Measurements from ENCODE around the gene SCNN1B. TPM values are rescaled to one million over a fixed set of nuclear protein-coding genes. Genes with fewer than 3 reads are reported as not detected.

The SCNN1B gene
- total RNA-seq, 1 donor from 2014 or later: 0.34 TPM

GRCh38 chr16:23414731-23415130 is 112.6 kb downstream of the SCNN1B start:
- H3K27me3 Mint-ChIP-seq (ENCODE audit: unreplicated experiment): peaks cover 8% of the 10 kb centered on the region
- H3K4me3 Mint-ChIP-seq (ENCODE audit: unreplicated experiment): no peak overlapping the region
- H3K9me3 Mint-ChIP-seq (ENCODE audit: unreplicated experiment): peaks cover 13% of the 10 kb centered on the region
- no peak for TF ChIP-seq CTCF (IDR thresholded peaks at IDR 0.05; ENCODE audit: partially characterized antibody, unreplicated experiment)
- H3K36me3 Mint-ChIP-seq (ENCODE audit: unreplicated experiment): no peaks in the 10 kb centered on the region
- no peak for DNase-seq
- peaks cover 17% of the 10 kb centered on the region for H3K4me1 Mint-ChIP-seq (ENCODE audit: low read depth, unreplicated experiment)
- H3K27ac Mint-ChIP-seq (ENCODE audit: unreplicated experiment): no peak overlapping the region

- DNase-seq: peak; percentile 73
- peaks cover 8% of the 10 kb centered on the region for H3K27me3 Mint-ChIP-seq (ENCODE audit: unreplicated experiment)
- H3K4me1 Mint-ChIP-seq (ENCODE audit: low read depth, unreplicated experiment): peaks cover 18% of the 10 kb centered on the region
- H3K27ac Mint-ChIP-seq (ENCODE audit: unreplicated experiment): peak overlapping the region; percentile 94
- H3K36me3 Mint-ChIP-seq (ENCODE audit: unreplicated experiment): no peaks in the 10 kb centered on the region
- no peak overlapping the region for H3K4me3 Mint-ChIP-seq (ENCODE audit: unreplicated experiment)
- H3K9me3 Mint-ChIP-seq (ENCODE audit: unreplicated experiment): peaks cover 12% of the 10 kb centered on the region
- TF ChIP-seq CTCF (IDR thresholded peaks at IDR 0.05; ENCODE audit: partially characterized antibody, unreplicated experiment): no peak
Observed at GRCh38 chr16:23416816-23417215, 114.7 kb downstream of the SCNN1B start.

GRCh38 chr16:23420011-23420410 is 117.9 kb downstream of the SCNN1B start:
- Mint-ChIP-seq H3K4me3 (ENCODE audit: unreplicated experiment) (no peak overlapping the region), H3K27me3 (ENCODE audit: unreplicated experiment) (peaks cover 8% of the 10 kb centered on the region), H3K27ac (ENCODE audit: unreplicated experiment) (peak overlapping the region; percentile 44), H3K36me3 (ENCODE audit: unreplicated experiment) (no peaks in the 10 kb centered on the region), H3K9me3 (ENCODE audit: unreplicated experiment) (peaks cover 12% of the 10 kb centered on the region), H3K4me1 (ENCODE audit: low read depth, unreplicated experiment) (peaks cover 18% of the 10 kb centered on the region)
- no peak for TF ChIP-seq CTCF (IDR thresholded peaks at IDR 0.05; ENCODE audit: partially characterized antibody, unreplicated experiment)
- DNase-seq: no peak

DNA sequence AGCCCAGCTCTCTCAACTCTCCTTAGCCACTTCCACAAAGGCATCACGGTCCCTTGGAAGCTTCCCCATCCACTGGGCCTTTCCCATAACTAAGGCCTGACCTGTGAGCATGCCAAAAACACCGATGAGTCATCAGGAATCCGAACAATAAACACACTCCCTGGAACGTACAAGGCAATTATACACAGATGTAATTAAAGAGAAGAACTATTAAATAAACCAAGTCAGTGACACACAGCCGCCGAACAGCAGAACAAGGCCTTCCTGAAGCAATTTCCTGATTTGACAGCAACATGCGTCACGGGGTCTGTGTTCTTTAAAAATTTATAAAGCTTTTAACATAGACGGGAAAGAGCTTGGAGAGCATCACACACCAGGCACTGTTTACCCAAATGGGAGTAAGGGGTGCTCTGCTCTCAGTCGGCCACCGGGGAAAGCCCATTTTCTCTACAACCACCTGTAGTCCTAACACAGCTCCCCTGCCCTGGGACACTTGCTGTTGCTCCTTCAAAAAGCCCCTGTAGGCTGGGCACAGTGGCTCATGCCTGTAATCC is 121.5 kb downstream of the SCNN1B start:
- Mint-ChIP-seq H3K36me3 (ENCODE audit: unreplicated experiment) (no peaks in the 10 kb centered on the region), H3K27ac (ENCODE audit: unreplicated experiment) (no peak overlapping the region), H3K27me3 (ENCODE audit: unreplicated experiment) (peaks cover 2% of the 10 kb centered on the region), H3K4me3 (ENCODE audit: unreplicated experiment) (no peak overlapping the region), H3K9me3 (ENCODE audit: unreplicated experiment) (peaks cover 3% of the 10 kb centered on the region), H3K4me1 (ENCODE audit: low read depth, unreplicated experiment) (peaks cover 7% of the 10 kb centered on the region)
- TF ChIP-seq CTCF (IDR thresholded peaks at IDR 0.05; ENCODE audit: partially characterized antibody, unreplicated experiment): no peak
- DNase-seq: no peak

GRCh38 chr16:23424292-23424958 is 122.3 kb downstream of the SCNN1B start:
- no peak for TF ChIP-seq CTCF (IDR thresholded peaks at IDR 0.05; ENCODE audit: partially characterized antibody, unreplicated experiment)
- H3K27ac Mint-ChIP-seq (ENCODE audit: unreplicated experiment): no peak overlapping the region
- peaks cover 3% of the 10 kb centered on the region for H3K9me3 Mint-ChIP-seq (ENCODE audit: unreplicated experiment)
- H3K4me3 Mint-ChIP-seq (ENCODE audit: unreplicated experiment): no peak overlapping the region
- DNase-seq: no peak
- H3K4me1 Mint-ChIP-seq (ENCODE audit: low read depth, unreplicated experiment): peaks cover 7% of the 10 kb centered on the region
- H3K36me3 Mint-ChIP-seq (ENCODE audit: unreplicated experiment): no peaks in the 10 kb centered on the region
- peaks cover 2% of the 10 kb centered on the region for H3K27me3 Mint-ChIP-seq (ENCODE audit: unreplicated experiment)
